Smooth muscle cell of the brain vasculature (primary cell): Measurements from ENCODE around the gene AJAP1.
"Not testable (repeated sequence)": the region's sequence is repeated elsewhere in the genome, so short reads cannot be mapped to it uniquely, and the experiment has no call there.

Experiments used
- DNase-seq: peaks from one replicate; pipeline ENCODE4 v3.0.0-alpha.2; 2012; ENCODE audit warnings: low read depth, low spot score

Gene AJAP1

DNA sequence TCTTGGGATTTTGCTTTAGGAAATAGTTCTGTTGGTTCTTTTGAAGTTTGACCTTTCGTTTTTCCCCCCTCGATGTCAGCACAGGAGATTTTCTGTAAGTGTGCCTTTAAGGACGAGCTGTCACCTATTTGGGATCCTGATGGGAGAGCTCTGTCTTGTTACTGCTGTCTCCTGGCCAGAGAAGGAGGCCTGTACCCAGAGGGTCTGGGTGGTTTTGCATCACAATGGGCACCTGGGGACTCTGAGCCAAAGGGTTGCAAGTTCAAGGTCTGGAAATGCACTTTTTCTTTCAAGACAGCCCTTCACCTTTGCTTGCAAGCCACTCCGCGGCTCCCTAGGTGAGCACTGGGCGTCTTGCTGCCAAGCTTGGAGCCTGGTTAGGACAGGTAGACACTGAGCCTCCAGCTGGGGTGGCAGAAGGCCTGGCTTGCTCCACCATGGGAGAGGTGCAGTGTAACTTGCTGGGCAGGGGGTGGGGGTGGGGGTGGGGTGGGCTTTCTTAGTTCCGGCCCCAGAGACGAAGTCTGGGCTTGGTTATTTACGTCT, 2.9 kb downstream of the AJAP1 start:
- DNase-seq: no peak

- no peak for DNase-seq
Measured at GRCh38 chr1:4657960-4658541, 3.6 kb downstream of the AJAP1 start.

DNA sequence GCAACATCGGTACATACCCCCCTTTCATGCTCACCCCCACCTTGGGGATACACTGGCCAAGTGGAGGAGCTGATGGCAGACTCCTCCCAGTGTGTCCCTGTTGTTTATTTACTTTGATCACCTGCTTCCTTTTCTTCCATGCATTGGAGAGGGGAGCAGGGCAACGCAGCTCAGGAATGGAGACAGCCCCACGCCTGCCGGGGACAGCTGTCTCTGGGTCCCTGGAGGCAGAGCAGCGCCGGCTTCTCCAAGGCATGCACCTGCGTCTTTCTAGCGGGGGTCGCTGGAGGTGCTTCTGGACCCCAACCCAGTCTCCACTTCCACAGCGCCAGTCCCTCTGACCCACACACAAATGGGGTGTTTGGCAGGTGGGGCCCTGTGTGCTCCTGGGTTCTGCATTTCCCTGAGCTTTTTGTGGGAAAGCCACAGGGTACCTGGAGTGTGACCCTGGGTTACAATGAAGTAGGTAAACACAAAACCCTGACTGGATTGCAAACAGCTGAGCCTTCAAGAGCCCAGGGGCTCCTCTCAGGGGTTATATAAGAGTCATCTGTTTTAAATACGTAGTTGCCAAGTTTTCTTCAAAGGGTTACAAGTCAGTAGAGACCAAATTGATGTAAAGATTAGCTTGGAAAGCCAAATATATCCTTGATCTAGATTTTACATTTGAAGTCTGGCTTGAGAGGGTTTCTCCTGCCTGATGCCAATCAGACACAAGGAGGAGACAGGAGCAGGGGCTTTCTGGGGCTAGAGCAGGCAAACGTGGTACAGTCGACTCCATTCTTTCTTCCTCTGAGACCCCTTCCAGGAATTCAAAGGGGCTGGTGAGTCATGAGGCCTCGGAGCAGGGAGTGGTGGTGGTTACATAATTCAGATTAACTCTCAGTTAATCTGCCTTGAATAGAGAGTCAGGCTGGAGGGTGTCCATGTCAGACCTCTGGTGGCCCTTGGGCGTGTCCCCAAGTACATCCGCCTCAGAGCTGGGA, 4.5 kb downstream of the AJAP1 start:
- DNase-seq: no peak

DNA sequence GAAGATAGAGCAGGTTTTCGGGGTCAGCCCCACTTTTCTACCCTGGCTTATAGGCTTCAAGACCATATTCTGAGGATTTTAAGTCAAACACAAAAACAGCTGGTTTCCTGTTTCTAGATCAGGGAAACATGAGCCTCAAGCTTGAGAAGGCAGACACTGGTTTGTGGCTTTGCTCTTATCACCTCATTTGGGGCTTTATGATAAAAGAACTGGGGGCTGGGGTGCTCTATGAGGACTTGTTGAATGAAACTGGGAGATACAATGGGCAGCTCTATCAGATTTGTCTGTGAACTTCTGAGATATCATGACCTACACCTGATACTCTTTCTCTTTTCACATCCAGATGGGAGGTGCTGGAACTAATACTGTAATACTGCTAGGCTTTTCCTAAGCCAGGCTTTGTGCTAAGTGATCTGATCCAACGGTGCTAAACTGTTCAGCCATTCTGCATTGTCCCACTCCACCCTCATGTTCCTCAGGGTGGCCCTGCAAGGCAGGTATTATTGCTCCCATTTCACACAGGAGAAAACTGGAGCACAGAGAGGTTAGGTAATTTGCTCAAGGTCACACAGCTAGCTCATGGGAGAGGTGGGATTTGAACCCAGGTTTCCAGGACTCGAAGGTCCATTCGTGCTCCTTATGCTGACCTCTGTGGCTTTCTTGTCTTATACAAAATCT, 6.6 kb downstream of the AJAP1 start:
- no peak for DNase-seq

GRCh38 chr1:4661595-4661917, 7.1 kb downstream of the AJAP1 start:
- no peak for DNase-seq

DNA sequence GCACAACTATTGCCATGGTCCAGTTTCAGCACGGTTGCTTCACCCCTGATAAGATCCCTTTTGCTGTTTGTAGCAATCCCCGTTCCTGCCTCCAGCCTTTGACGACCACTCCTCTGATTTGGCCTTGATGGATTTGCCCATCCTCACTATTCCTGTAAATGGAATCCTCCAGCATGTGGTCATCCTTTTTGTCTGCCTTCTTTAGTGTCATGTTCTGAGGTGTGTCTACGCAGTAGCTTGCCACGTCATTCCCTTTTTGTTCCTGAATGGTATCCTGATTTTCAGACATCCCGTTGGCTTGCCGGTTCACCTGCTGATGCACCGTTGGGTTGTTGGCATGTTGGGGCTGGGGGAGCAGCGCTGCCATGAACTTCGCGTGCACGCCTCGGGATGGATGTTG, 7.8 kb downstream of the AJAP1 start:
- DNase-seq: no peak

GRCh38 chr1:4662723-4663122, 8.3 kb downstream of the AJAP1 start:
- no peak for DNase-seq

DNA sequence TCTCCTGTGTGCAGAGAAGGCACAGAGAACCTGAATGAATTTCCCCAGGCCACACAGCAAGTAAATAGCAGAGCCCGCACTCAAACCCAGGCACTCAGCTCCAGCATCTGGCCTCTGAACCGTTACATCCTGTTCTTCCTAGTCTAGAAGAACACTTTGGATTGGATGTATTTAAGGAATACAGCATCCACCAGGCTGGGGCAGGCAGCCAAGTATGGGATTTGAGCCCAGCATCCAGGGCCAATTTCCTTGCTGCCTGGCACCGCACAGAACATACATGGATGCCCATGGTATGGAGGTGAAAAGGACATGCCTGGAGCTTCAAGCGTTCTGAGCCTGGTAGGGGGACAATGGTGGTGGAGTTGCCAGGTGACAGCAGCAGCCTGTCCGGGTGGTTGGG, 9.7 kb downstream of the AJAP1 start:
- DNase-seq: no peak

DNA sequence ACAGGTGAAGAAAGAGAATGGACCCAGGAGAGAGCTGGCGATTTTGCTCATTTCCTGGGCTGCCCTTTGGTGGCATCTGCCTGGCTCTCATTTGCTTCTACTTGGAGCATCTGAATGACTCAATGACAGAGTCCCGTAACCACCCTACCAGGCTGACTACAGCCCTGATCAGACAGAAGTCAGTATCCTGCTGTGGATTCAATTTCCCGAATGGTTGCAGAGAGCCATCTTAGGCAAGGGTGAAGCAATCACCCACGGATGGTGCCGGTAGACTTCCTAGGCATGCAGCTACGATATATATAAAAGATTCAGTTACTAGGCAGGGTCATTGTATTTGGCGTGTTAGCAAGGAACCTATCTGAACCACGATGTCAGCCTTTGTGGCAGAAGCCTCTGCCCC, 10.2 kb downstream of the AJAP1 start:
- no peak for DNase-seq

DNA sequence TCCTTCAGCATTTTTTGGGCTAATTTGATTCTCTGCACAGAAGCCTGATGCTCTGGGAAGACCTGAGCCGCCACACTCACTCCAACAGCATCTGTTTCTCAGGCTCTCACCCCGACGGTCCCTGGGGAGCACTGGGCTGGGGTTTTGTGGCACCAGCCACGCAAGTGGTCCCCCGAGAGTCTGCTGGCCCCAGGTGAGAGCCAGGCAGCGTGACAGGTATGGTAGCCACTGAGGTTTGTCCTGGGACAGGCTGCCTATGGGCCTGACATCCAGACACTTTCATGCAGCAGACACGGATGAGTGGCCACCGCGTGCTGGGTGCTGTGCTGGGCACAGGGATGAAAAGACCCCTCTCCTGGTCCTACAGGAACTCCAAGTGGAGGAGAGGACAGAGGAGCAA, 11.0 kb downstream of the AJAP1 start:
- DNase-seq: no peak

DNA sequence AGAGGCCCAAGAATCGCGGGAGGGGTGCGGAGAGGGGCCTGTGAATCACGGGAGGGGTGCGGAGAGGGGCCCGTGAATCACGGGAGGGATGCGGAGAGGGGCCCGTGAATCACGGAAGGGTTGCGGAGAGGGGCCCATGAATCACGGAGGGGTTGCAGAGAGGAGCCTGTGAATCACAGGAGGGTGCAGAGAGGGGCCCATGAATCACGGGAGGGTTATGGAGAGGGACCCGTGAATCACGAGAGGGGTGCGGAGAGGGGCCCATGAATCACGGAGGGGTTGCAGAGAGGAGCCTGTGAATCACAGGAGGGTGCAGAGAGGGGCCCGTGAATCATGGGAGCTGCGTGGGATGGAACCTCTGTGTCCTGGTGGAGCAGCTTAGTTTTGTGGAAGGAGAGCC, 12.3 kb downstream of the AJAP1 start:
- DNase-seq: not testable (repeated sequence)

DNA sequence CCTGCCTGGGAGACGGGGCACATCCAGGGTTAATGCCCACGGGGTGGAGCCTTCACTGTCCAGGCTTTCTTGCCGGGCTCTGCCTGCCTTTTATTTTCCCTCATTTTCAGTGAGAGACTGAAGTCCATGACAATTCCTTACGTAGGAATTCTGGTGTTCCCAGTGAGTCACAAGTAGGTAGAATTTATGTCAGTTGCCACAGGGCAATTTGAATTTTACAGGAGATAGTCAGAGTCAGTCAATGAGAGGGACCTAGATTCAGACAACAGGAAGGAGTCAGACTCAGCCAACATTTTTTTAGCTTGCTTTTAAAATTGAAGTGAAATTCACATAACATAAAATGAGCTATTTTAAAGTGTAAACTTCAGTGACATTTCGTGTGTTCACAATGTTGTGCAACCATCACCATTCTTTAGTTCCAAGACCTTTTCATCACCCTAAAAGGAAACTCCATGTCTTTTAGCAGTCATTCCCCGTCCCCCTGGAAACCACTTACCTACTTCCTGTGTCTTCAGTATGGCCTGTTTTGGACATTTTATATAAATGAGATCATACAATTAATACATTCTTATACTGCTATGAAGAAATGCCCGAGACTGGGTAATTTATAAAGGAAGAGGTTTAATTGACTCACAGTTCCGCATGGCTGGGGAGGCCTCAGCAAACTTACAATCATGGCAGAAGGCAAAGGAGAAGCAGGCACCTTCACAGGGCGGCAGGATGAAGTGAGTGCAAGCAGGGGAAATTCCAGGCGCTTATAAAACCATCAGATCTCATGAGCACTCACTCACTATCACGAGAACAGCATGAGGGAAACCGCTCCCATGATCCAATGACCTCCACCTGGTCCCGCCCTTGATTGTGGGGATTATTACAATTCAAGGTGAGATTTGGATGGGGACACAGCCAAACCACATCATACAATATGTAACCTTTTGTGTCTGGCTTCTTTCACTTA, 14.6 kb downstream of the AJAP1 start:
- no peak for DNase-seq

- no peak for DNase-seq
Measured at GRCh38 chr1:4670265-4670664, 15.9 kb downstream of the AJAP1 start.

GRCh38 chr1:4671828-4672227, 17.4 kb downstream of the AJAP1 start:
- no peak for DNase-seq

DNA sequence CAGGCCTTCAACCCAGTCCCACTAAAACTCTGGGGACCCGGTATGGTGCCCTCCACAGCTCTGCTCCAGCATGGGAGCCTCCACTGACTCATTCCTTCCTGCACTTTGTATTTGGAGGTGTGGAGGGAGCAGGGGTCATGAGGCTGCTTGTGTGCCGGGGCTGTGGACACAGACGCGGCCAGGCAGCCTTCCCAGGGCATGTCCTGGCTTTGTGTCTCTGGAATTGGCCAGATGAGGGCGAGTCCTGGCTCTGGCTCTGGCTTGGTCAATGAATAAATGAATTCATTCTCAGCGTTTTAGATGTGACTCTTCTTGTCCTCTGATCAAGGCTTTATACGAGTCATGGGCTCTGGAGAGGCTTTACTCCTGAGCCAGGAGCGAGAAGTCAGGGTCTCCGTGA, 19.1 kb downstream of the AJAP1 start:
- no peak for DNase-seq

DNA sequence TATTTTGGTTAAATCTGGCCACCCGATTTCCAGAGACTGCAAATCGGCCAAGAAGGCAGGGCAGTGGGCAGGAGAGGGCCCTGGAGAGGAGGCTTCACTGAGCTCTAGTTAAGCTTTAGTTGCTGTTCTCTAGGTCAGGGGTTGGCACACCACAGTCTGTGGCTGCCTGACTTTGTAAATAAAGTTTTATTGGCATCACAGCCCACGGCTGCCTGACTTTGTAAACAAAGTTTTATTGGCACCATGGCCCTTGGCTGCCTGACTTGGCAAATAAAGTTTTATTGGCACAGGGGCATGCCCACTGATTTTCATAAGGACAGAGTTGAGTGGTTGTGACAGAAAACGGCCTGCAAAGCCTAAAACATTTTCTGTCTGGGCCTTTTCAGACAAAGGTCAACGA, 19.7 kb downstream of the AJAP1 start:
- no peak for DNase-seq

DNA sequence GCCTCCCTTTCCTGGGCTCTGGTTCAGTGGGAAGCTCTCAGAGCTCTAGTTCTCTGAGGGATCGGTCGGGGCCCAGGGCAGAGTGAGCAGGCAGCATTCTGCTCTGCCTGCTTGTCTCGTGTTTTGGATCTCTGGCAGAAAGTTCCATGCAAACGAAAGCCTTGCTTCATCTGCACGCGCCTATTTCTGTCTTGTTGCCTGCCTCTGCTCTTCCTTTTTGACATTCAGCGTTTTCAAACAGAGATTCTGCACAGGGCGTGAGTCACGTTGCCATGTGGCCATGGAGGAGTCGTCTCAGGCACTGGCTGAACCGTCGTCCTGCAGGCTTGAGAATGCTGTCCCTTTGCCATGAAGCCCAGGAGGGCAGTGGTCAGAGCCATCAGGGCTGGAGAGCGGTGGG, 20.3 kb downstream of the AJAP1 start:
- DNase-seq: no peak

GRCh38 chr1:4675454-4676186, 21.2 kb downstream of the AJAP1 start:
- DNase-seq: no peak

DNA sequence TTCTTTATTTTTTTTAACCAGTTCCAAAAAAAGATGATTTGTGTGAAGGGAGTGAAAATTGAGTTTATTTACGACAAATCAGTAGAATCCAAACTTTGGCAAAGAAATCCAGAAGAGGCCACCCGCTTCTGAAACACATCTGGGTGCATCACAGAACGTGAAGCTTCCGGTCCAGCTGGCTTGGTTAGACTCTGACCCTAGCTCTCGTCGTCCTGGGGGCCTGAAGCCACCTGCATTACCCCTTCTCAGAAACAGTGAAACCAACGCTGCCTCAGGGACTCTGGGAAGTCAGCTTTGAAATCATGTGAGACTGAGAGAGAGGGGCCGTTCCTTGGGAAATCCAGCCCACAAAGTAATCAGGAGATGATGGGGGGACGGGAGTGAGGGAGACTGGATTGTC, 21.8 kb downstream of the AJAP1 start:
- DNase-seq: no peak

DNA sequence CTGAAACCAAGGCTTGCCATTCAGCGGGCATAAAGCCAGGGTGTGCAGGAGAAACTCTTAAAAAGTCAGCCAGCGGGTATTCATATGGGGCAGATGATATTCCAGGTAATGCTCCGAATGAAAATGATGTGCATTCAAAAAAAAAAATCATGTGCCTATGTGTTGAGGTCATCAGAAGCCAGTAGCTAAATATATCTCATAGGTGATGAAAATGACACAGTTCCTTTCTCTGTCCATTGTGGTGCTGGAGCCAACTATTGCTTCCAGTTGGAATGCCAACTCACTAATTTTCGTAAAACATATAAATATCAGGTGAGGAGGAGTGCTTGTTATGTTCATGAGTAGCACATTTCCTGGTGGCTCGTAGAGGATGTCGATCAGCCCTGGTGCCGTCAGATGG, 23.2 kb downstream of the AJAP1 start:
- no peak for DNase-seq
